Brain microvascular endothelial cell (primary cell): ENCODE results near the gene DCC.

ENCODE experiments used
- DNase-seq: peaks from one replicate; pipeline ENCODE4 v3.0.0-alpha.2; 2020
- H3K27ac ChIP-seq: fragments of 250-450 bp; sonication (Bioruptor Pico); 2 replicates; pipeline ENCODE4 v1.5.1; 2020; ENCODE audit warnings: mild to moderate bottlenecking, moderate library complexity
- H3K27me3 ChIP-seq: fragments of 250-450 bp; sonication (Bioruptor Pico); replicated peaks from 2 replicates; pipeline ENCODE4 v1.5.1; 2020; ENCODE audit warnings: mild to moderate bottlenecking
- H3K36me3 ChIP-seq: fragments of 250-450 bp; sonication (Bioruptor Pico); replicated peaks from 2 replicates; pipeline ENCODE4 v1.5.1; 2020; ENCODE audit warnings: mild to moderate bottlenecking
- H3K4me3 ChIP-seq: 2 replicates; pipeline ENCODE4 v1.5.1; 2011; ENCODE audit warnings: low read depth, mild to moderate bottlenecking, control low read depth, low read length, moderate library complexity
- CTCF ChIP-seq: IDR thresholded peaks from 2 replicates; pipeline ENCODE4 v1.5.1; 2011; ENCODE audit warnings: low read depth, mild to moderate bottlenecking, moderate library complexity, low read length, control low read depth, inconsistent platforms; ENCODE audit errors: missing control alignments
- in situ Hi-C: cut with HindIII; loops from 2 replicates; pipeline ENCODE4 v1.10.0; 2017; ENCODE audit warnings: low sequenced_read_pairs, low pct_ligation_motif_present

DCC gene

GRCh38 chr18:53040286-53040685, 700.3 kb downstream of the DCC start:
- Histone ChIP-seq H3K4me3 (no peak overlapping the region), H3K27me3 (no peaks in the 10 kb centered on the region), H3K36me3 (no peaks in the 10 kb centered on the region), H3K27ac (no peak overlapping the region)
- TF ChIP-seq CTCF = no peak
- no peak for DNase-seq
- in situ Hi-C loops = no loop called here

DNA sequence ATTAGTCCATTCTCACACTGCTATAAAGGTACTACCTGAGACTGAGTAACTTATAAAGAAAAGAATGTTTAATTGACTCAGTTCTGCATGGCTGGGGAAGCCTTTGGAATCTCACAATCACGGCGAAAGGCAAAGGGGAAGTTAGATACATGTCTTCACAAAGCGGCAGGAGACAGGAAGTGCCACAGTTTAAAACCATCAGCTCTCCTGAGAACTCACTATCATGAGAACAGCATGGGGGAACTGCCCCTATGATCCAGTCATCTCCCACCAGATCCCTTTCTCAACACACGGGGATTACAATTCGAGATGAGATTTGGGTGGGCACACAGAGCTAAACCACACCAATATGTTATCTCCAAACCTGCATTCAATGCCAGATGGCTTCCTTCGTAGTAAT, 716.1 kb downstream of the DCC start:
- in situ Hi-C loops = no loop called here
- H3K4me3 ChIP-seq = no peak overlapping the region
- no peaks in the 10 kb centered on the region for H3K36me3 ChIP-seq
- no peak overlapping the region for H3K27ac ChIP-seq
- TF ChIP-seq CTCF = no peak
- no peaks in the 10 kb centered on the region for H3K27me3 ChIP-seq
- no peak for DNase-seq

DNA sequence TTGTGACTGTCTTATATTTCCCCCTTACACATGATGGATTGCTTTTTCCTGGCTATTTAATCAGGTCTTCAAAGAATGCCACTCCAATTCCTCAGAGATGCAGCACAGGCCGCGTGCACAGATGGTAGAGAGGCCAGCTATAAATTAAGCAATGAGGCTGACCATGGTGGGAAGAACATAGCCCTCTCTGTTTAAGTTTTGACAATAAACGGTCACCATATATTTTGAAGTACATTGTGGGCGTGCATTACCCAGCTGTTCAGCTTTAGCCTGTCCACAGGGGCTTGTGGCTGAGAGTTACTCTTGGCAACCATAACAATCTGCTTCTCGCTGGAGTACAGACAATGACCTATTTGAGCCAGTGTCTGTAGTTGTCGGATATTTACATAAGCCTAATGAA, 730.8 kb downstream of the DCC start:
- Histone ChIP-seq H3K27ac (no peak overlapping the region), H3K36me3 (no peaks in the 10 kb centered on the region), H3K27me3 (no peaks in the 10 kb centered on the region), H3K4me3 (no peak overlapping the region)
- no peak for DNase-seq
- in situ Hi-C loops = no loop called here
- TF ChIP-seq CTCF = no peak

GRCh38 chr18:53080687-53081086, 740.7 kb downstream of the DCC start:
- Histone ChIP-seq H3K4me3 (no peak overlapping the region), H3K27ac (no peak overlapping the region), H3K36me3 (no peaks in the 10 kb centered on the region), H3K27me3 (no peaks in the 10 kb centered on the region)
- TF ChIP-seq CTCF = no peak
- DNase-seq = no peak
- in situ Hi-C loops = no loop called here

DNA sequence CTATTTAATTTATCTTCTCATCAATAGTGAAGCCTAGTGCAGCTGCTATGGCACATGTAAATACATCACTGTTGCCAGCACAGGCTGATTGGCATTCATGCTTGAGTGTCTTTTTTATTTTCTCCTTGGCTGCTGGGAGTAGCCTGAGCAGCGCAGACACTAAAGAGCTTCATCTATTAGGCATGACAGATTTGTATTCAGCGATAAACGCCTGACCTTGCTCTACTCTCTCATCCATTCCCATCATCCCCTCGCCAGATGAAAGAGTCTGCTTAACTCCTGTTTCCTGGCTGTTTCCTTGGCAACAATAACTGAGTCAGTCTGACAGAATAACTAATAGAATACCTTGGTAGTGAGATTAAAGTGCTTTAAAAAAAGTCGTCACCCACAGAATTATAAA, 753.6 kb downstream of the DCC start:
- in situ Hi-C loops = no loop called here
- H3K27ac ChIP-seq = no peak overlapping the region
- H3K27me3 ChIP-seq = no peaks in the 10 kb centered on the region
- DNase-seq = no peak
- H3K36me3 ChIP-seq = no peaks in the 10 kb centered on the region
- H3K4me3 ChIP-seq = no peak overlapping the region
- no peak for TF ChIP-seq CTCF

GRCh38 chr18:53101536-53102105, 761.6 kb downstream of the DCC start:
- Histone ChIP-seq H3K36me3 (no peaks in the 10 kb centered on the region), H3K27me3 (no peaks in the 10 kb centered on the region), H3K27ac (no peak overlapping the region), H3K4me3 (no peak overlapping the region)
- DNase-seq = no peak
- no peak for TF ChIP-seq CTCF
- in situ Hi-C loops = no loop called here
